HG02943 (cell line): ENCODE measurements around the gene CCDC38.
"Not testable (repeated sequence)": the region's sequence is repeated elsewhere in the genome, so short reads cannot be mapped to it uniquely, and the experiment has no call there.

Source experiments
- ATAC-seq: cut with Tn5 transposase; IDR thresholded peaks from one replicate; pipeline ENCODE4 v1.9.1; 2021; ENCODE audit warnings: mild to moderate bottlenecking, low read depth, moderate library complexity; ENCODE audit not compliant: unreplicated experiment

Gene CCDC38

GRCh38 chr12:95842426-95842825 is 100.0 kb downstream of the CCDC38 start:
- not testable (repeated sequence) for ATAC-seq

- ATAC-seq: no peak
Observed at GRCh38 chr12:95838125-95838524, 104.3 kb downstream of the CCDC38 start.

- no peak for ATAC-seq
Observed at GRCh38 chr12:95837240-95838038, 105.0 kb downstream of the CCDC38 start.

GRCh38 chr12:95836630-95837239 is 105.7 kb downstream of the CCDC38 start:
- ATAC-seq: no peak

GRCh38 chr12:95836185-95836609 is 106.2 kb downstream of the CCDC38 start:
- ATAC-seq: no peak

GRCh38 chr12:95834572-95834971 is 107.8 kb downstream of the CCDC38 start:
- no peak for ATAC-seq

- ATAC-seq: no peak
Observed at GRCh38 chr12:95830335-95831089, 111.9 kb downstream of the CCDC38 start.

GRCh38 chr12:95829395-95829794 is 113.0 kb downstream of the CCDC38 start:
- no peak for ATAC-seq

- no peak for ATAC-seq
Observed at GRCh38 chr12:95820096-95820703, 122.2 kb downstream of the CCDC38 start.
